AG04449 (cell line): Measurements from ENCODE around the gene ADIPOQ.
"Not testable (repeated sequence)": the region's sequence is repeated elsewhere in the genome, so short reads cannot be mapped to it uniquely, and the experiment has no call there.

Source experiments
- CTCF ChIA-PET: fragments of 350-600 bp; formaldehyde crosslinking; extraction: SDS; loops from one replicate; lab custom pipeline; 2021; ENCODE audit warnings: antibody characterized with exemption; lab: Yijun Ruan, JAX
- POLR2A ChIA-PET: fragments of 400-600, 350-600 bp; formaldehyde crosslinking; extraction: SDS; loops from one replicate; lab custom pipeline; 2020; ENCODE audit warnings: antibody characterized with exemption, inconsistent platforms; lab: Yijun Ruan, JAX
- DNase-seq: peaks from one replicate; pipeline ENCODE4 v3.0.0-alpha.2; 2010; ENCODE audit warnings: low read depth, low spot score
- H3K4me3 ChIP-seq: 2 replicates; pipeline ENCODE4 v1.5.1; 2011; ENCODE audit warnings: low read depth, mild to moderate bottlenecking, control low read depth, low read length
- TF ChIP-seq, protein P1 (sequence below): IDR thresholded peaks from one replicate; pipeline ENCODE4 v1.5.1; 2011; ENCODE audit warnings: mild to moderate bottlenecking, moderate library complexity, low read length, control low read depth, inconsistent platforms; ENCODE audit not compliant: insufficient read depth; ENCODE audit errors: missing control alignments

ADIPOQ gene

GRCh38 chr3:186869253-186870100 is 27.0 kb downstream of the ADIPOQ start:
- H3K4me3 ChIP-seq = no peak overlapping the region
- CTCF ChIA-PET = interaction anchor here (0.8 kb wide), 1 partner anchor 295 kb away, joined by 4 read pairs; no protein-coding TSS in a partner anchor
- peak; percentile 14 for DNase-seq
- TF ChIP-seq, protein P1, sequence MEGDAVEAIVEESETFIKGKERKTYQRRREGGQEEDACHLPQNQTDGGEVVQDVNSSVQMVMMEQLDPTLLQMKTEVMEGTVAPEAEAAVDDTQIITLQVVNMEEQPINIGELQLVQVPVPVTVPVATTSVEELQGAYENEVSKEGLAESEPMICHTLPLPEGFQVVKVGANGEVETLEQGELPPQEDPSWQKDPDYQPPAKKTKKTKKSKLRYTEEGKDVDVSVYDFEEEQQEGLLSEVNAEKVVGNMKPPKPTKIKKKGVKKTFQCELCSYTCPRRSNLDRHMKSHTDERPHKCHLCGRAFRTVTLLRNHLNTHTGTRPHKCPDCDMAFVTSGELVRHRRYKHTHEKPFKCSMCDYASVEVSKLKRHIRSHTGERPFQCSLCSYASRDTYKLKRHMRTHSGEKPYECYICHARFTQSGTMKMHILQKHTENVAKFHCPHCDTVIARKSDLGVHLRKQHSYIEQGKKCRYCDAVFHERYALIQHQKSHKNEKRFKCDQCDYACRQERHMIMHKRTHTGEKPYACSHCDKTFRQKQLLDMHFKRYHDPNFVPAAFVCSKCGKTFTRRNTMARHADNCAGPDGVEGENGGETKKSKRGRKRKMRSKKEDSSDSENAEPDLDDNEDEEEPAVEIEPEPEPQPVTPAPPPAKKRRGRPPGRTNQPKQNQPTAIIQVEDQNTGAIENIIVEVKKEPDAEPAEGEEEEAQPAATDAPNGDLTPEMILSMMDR = no peak
- POLR2A ChIA-PET = no interaction called here

DNA sequence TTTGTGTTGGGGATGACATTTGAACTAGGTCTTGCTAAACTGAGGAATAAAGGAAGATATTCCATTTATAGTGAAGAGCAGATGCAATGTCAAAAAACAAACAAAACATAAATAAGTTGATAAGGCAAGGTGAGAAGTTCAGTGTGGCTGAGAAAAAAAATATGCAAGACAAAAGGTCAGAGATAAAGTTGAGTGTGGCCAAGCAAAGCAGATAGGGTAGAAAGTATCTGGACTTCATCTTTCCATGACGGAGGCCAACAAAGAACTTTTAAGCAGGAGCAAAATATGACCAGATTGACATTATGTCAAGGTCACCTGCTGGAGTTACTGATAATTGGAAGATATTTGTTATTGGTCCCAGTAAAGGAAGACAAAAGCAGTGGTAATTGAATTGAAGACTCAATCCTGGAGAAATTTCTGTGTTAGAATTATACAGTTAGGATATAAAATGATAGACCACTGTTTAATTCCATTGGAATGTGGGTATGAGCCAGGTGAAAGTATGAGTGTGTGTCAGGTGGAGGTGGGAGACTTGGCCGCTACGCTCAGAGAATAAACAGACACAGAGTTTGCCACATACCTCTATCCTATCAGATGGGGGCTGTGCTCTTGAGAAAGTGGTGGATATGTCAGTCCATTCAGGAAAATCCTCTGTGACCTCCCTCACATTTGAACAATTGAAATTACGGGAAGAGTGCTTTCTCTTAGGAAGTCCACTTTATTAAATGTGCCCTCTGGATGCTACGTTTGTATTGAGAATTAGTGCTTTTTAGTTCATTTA is 28.1 kb downstream of the ADIPOQ start:
- TF ChIP-seq, protein P1 = no peak
- DNase-seq = no peak
- CTCF ChIA-PET = no interaction called here
- no peak overlapping the region for H3K4me3 ChIP-seq
- POLR2A ChIA-PET = no interaction called here

DNA sequence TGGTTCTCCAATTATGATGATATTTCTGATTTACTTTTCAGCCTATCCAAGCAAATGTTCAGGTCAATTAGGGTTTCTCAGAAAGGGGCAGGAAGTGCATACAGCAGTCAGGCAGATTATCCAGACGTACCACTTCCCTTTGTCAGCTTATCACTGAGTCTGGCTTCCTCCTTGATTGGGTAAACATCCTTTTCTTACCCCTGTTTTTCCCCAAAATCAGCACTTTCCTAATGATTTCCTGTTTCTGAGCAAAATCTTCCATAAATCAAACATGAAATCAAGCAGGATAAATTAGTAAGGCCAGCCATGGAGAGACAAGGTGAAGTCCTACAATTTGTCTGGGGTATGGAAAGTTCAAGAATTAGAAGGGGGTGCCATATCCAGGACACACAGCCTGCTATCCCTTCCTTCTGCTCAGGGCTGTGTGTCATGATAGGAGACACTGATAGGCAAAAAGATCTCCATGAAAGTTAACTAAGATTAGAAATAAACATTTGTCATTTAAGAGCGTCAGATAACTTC is 29.0 kb downstream of the ADIPOQ start:
- H3K4me3 ChIP-seq = no peak overlapping the region
- TF ChIP-seq, protein P1 = no peak
- CTCF ChIA-PET = no interaction called here
- DNase-seq = no peak
- POLR2A ChIA-PET = no interaction called here

DNA sequence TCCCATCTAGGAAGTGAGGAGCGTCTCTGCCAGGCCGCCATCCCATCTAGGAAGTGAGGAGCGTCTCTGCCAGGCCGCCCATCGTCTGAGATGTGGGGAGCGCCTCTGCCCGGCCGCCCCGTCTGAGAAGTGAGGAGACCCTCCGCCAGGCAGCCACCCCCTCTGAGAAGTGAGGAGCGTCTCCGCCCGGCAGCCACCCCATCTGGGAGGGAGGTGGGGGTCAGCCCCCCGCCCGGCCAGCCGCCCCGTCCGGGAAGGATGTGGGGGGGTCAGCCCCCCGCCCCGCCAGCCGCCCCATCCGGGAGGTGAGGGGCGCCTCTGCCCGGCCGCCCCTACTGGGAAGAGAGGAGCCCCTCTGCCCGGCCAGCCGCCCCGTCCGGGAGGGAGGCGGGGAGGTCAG is 31.3 kb downstream of the ADIPOQ start:
- CTCF ChIA-PET, POLR2A ChIA-PET, H3K4me3 ChIP-seq, DNase-seq: not testable (repeated sequence)

DNA sequence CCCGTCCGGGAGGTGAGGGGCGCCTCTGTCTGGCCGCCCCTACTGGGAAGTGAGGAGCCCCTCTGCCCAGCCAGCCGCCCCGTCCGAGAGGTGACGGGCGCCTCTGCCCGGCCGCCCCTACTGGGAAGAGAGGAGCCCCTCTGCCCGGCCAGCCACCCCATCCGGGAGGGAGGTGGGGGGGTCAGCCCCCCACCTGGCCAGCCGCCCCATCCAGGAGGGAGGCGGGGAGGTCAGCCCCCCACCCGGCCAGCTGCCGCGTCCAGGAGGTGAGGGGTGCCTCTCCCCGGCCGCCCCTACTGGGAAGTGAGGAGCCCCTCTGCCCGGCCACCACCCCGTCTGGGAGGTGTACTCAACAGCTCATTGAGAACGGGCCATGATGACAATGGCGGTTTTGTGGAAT is 31.7 kb downstream of the ADIPOQ start:
- POLR2A ChIA-PET, CTCF ChIA-PET, DNase-seq, H3K4me3 ChIP-seq: not testable (repeated sequence)

DNA sequence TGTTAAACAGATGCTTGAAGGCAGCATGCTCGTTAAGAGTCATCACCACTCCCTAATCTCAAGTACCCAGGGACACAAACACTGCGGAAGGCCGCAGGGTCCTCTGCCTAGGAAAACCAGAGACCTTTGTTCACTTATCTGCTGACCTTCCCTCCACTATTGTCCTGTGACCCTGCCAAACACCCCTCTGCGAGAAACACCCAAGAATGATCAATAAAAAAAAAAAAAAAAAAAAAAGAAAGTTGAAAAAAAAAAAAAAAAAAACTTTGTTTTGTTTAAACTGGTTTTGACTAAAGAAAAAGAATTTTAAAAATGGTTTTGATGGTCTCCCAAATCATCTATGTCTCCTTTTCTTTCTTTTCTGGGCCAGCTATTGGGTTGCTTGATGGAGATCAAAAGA is 32.3 kb downstream of the ADIPOQ start:
- POLR2A ChIA-PET, DNase-seq, CTCF ChIA-PET: not testable (repeated sequence)

DNA sequence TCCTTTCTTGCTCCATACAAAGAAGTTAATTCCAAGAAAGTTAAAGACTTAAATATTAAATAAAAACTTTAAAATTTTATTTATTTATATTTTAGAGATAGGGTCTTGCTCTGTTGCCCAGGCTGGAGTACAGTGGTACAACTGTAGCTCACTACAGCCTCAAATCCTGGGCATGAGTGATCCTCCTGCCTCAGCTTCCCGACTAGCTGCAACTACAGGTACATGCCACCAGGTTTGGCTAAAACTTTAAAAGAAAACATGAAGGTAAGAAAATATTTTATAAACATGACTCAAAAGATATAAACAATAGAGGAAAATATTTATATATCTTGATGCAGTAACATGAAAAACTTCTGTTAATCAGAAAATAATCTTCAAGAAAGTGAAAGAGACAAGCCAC is 33.2 kb downstream of the ADIPOQ start:
- TF ChIP-seq, protein P1 = no peak
- DNase-seq = no peak
- H3K4me3 ChIP-seq = no peak overlapping the region
- ChIA-PET POLR2A (no interaction called here), CTCF (no interaction called here)

More for the DNA sequence above, 32.3 kb downstream of the ADIPOQ start:
- H3K4me3 ChIP-seq = not testable (repeated sequence)
